Upper lobe of right lung (tissue), 1 donor: ENCODE data around the gene AURKAIP1. TPM values are rescaled to one million over a fixed set of nuclear protein-coding genes. Genes with fewer than 3 reads are reported as not detected.

Experiments
- ATAC-seq: fragments of 200-7000 bp; cut with Tn5 transposase; one replicate; pipeline ENCODE4 v1.9.1; 2020; ENCODE audit warnings: mild to moderate bottlenecking, moderate library complexity
- DNase-seq: peaks from one replicate; pipeline ENCODE4 v3.0.0-alpha.2; 2020
- H3K27ac ChIP-seq: fragments of 200-600 bp; one replicate; pipeline ENCODE4 v1.8.0; 2022
- H3K27me3 ChIP-seq: fragments of 200-600 bp; one replicate; pipeline ENCODE4 v1.8.0; 2022; ENCODE audit warnings: mild to moderate bottlenecking
- H3K36me3 ChIP-seq: fragments of 200-600 bp; one replicate; pipeline ENCODE4 v1.8.0; 2022
- H3K4me1 ChIP-seq: fragments of 200-600 bp; one replicate; pipeline ENCODE4 v1.8.0; 2022
- H3K4me3 ChIP-seq: fragments of 200-600 bp; one replicate; pipeline ENCODE4 v1.8.0; 2022; ENCODE audit warnings: mild to moderate bottlenecking
- H3K9me3 ChIP-seq: fragments of 200-600 bp; one replicate; pipeline ENCODE4 v1.8.0; 2022
- intact Hi-C: fragments of 100-400 bp; cut with DNase I; formaldehyde crosslinking; loops from one replicate; pipeline ENCODE4 v1.11.0; 2022
- total RNA-seq: library from RNA; stranded (reverse); fragmentation: NEBNext Ultra II Directional; extraction: Animal tissue kit (Norgen Biotek cat#: 25700); gene quantifications from one replicate; pipeline ENCODE4 v1.2.1, GENCODE V29; 2021
- TF ChIP-seq, protein P1 (sequence below): fragments of 200-600 bp; IDR thresholded peaks from one replicate; pipeline ENCODE4 v1.8.0; 2022; ENCODE audit warnings: antibody characterized with exemption
- donor health status: DM: no; HTN: yes; CAD: no; lungs with severe emphysema.

Gene AURKAIP1
- total RNA-seq, 1 donor from 2014 or later: 92.1 TPM

GRCh38 chr1:1345860-1346500 lies 29.0 kb downstream of the AURKAIP1 start:
- Histone ChIP-seq H3K4me3 (no peak overlapping the region), H3K27ac (peak overlapping the region; percentile 58), H3K4me1 (peaks cover 26% of the 10 kb centered on the region), H3K9me3 (no peaks in the 10 kb centered on the region), H3K27me3 (no peaks in the 10 kb centered on the region), H3K36me3 (no peaks in the 10 kb centered on the region)
- DNase-seq (no peak), ATAC-seq (no peak)
- TF ChIP-seq, protein P1, sequence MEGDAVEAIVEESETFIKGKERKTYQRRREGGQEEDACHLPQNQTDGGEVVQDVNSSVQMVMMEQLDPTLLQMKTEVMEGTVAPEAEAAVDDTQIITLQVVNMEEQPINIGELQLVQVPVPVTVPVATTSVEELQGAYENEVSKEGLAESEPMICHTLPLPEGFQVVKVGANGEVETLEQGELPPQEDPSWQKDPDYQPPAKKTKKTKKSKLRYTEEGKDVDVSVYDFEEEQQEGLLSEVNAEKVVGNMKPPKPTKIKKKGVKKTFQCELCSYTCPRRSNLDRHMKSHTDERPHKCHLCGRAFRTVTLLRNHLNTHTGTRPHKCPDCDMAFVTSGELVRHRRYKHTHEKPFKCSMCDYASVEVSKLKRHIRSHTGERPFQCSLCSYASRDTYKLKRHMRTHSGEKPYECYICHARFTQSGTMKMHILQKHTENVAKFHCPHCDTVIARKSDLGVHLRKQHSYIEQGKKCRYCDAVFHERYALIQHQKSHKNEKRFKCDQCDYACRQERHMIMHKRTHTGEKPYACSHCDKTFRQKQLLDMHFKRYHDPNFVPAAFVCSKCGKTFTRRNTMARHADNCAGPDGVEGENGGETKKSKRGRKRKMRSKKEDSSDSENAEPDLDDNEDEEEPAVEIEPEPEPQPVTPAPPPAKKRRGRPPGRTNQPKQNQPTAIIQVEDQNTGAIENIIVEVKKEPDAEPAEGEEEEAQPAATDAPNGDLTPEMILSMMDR: no peak
- intact Hi-C loops: no loop called here

- ATAC-seq: peak; percentile 4
- intact Hi-C loops: no loop called here
These were observed 29.6 kb downstream of the AURKAIP1 start for GRCh38 chr1:1345384-1345783.

GRCh38 chr1:1344655-1345361 lies 30.2 kb downstream of the AURKAIP1 start:
- peak; percentile 13 for ATAC-seq
- Histone ChIP-seq H3K4me1 (peaks cover 26% of the 10 kb centered on the region), H3K4me3 (no peak overlapping the region)

More at GRCh38 chr1:1345384-1345783, 29.6 kb downstream of the AURKAIP1 start:
- Histone ChIP-seq H3K9me3 (no peaks in the 10 kb centered on the region), H3K4me1 (peaks cover 26% of the 10 kb centered on the region), H3K4me3 (no peak overlapping the region), H3K27ac (peak overlapping the region; percentile 58), H3K36me3 (no peaks in the 10 kb centered on the region), H3K27me3 (no peaks in the 10 kb centered on the region)
- DNase-seq: no peak
- TF ChIP-seq, protein P1: no peak

GRCh38 chr1:1343811-1344421 lies 31.1 kb downstream of the AURKAIP1 start:
- Histone ChIP-seq H3K27me3 (no peaks in the 10 kb centered on the region), H3K4me3 (no peak overlapping the region), H3K36me3 (peaks cover 3% of the 10 kb centered on the region), H3K27ac (no peak overlapping the region), H3K4me1 (peaks cover 26% of the 10 kb centered on the region), H3K9me3 (no peaks in the 10 kb centered on the region)
- intact Hi-C loops: no loop called here
- ATAC-seq (no peak), DNase-seq (no peak)
- TF ChIP-seq, protein P1: no peak

More at GRCh38 chr1:1344655-1345361, 30.2 kb downstream of the AURKAIP1 start:
- Histone ChIP-seq H3K9me3 (no peaks in the 10 kb centered on the region), H3K27me3 (no peaks in the 10 kb centered on the region), H3K27ac (peak overlapping the region; percentile 58), H3K36me3 (no peaks in the 10 kb centered on the region)
- intact Hi-C loops: no loop called here
- DNase-seq: no peak
- TF ChIP-seq, protein P1: peak; percentile 35

DNA sequence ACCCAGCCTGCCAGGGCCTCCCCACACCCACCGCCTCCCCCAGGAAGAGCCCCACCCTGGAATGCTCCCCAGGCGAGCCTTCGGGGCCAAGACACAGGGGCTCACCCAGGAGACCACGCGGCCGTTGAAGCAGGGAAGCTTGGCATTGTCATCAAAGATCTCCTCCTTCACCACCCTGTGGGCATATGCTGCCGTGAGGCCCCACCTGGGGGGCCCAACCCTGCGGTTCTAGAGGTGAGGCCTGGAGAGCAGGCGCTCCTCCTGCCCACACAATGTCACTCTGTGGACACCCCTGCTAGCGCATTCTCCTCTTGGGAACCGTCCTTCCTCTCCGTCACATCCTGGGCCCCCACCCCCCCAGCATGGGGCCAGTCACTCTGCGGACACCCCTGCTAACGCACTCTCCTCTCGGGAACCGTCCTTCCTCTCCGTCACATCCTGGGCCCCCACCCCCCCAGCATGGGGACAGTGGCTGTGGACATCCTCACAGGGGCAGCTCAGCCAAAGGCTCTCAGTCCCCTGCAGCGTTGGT lies 32.4 kb downstream of the AURKAIP1 start:
- H3K4me3 ChIP-seq: no peak overlapping the region
- ATAC-seq: no peak
- intact Hi-C loops: no loop called here
- peaks cover 13% of the 10 kb centered on the region for H3K36me3 ChIP-seq
- no peak overlapping the region for H3K27ac ChIP-seq
- no peak for DNase-seq
- no peaks in the 10 kb centered on the region for H3K9me3 ChIP-seq
- TF ChIP-seq, protein P1: no peak
- no peaks in the 10 kb centered on the region for H3K27me3 ChIP-seq
- H3K4me1 ChIP-seq: peaks cover 20% of the 10 kb centered on the region
